ENCODE data around the gene ATP6AP2.
"Not testable (repeated sequence)": the region's sequence is repeated elsewhere in the genome, so short reads cannot be mapped to it uniquely, and the experiment has no call there.

The ATP6AP2 gene

GRCh38 chrX:40580537-40581335 lies at the start of gene ATP6AP2:
ATP6AP2 (plus strand) TSS chrX:40580970; CDS start chrX:40581066, 96 bp downstream.
- peak; percentile 94 for DNase-seq

- DNase-seq, result no peak
Measured at GRCh38 chrX:40531056-40531826, 49.5 kb upstream of the ATP6AP2 start.

GRCh38 chrX:40537310-40537709 lies 43.5 kb upstream of the ATP6AP2 start:
- DNase-seq, result no peak

GRCh38 chrX:40538406-40538805 lies 42.4 kb upstream of the ATP6AP2 start:
- DNase-seq, result no peak

- peak; percentile 16 for DNase-seq
Measured at GRCh38 chrX:40539214-40540142, 41.3 kb upstream of the ATP6AP2 start.

DNA sequence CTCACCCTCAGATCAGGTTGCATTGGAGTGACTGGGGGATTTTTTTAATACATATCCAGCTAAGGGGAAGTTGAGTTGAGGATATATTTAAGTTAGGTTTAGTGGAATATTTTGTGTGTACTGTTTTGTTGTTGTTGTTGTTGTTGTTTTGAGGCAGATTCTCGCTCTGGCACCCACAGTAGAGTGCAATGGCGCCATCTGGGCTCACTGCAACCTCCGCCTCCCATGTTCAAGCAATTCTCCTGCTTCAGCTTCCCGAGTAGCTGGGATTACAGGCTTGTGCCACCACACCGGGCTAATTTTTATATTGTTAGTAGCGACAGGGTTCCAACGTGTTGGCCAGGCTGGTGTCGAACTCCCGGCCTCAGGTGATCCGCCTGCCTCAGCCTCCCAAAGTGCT lies 38.6 kb upstream of the ATP6AP2 start:
- no peak for DNase-seq

GRCh38 chrX:40542972-40543371 lies 37.8 kb upstream of the ATP6AP2 start:
- DNase-seq, result no peak

GRCh38 chrX:40543661-40544328 lies 37.0 kb upstream of the ATP6AP2 start:
- DNase-seq, result peak; percentile 76

DNA sequence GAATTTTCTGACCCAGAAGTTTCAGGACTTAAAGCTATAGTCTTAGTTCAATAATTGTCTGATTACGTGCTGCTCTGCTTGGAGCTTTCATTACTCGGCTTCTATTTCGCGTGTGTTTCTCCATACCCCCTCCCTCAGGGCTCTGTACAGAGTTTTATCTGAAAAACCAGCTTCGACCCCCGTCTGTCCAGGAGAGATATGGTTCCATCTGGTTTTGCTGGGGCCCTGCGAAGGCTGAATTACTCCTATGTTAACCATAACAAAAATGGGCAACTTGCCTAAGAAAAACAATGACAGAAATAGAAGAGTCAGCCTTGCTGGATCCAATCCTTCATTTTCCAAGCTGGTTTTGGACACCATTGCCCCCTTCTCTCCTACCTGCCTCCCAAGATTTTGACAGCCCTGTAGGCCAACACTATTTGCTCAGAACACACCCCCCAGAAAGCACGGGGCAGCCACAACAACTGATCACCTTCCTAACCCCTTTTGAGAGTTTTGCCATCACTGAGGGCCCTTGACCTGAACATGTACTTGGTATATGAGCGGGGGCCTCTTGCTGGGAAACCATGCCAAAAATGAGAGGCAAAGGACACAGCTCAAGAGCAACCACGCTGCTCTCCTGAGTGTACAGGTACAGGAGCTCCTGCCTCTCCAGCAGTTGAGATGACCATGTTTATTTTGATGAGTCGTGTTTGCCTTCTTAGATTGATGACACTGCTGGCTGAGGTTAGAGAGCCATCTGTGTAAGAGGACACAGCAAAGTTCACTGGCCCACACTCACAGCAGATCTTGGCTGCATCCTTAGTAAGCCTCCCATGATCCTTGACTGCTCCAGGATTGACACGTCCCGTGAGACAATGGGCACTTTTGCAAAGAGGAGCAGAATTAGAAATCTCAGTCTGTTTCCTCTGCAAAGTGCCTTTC lies 36.2 kb upstream of the ATP6AP2 start:
- DNase-seq, result peak; percentile 8

- DNase-seq, result no peak
Measured at GRCh38 chrX:40546870-40547269, 33.9 kb upstream of the ATP6AP2 start.

- DNase-seq, result no peak
Measured at GRCh38 chrX:40550066-40550465, 30.7 kb upstream of the ATP6AP2 start.

GRCh38 chrX:40552768-40553167 lies 28.0 kb upstream of the ATP6AP2 start:
- no peak for DNase-seq

DNA sequence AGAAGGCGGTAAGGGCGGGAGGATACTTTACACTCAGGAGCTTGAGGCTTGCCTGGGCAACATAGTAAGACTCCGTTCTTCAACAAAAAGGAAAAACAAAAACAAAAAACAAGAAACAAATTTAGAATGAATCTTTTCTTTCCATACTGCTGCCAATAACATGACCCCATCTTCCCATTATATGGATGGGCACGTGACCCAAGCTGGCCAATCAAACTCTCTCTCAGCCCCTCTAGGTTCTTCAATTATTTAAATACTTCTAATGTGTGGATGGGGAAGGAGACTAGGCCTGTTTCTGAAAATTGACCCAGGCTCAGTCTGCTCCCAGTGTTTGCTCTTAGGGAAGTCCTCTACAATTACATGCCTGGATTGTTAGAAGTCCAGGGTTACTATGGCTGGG lies 22.2 kb upstream of the ATP6AP2 start:
- no peak for DNase-seq

GRCh38 chrX:40563784-40564183 lies 17.0 kb upstream of the ATP6AP2 start:
- DNase-seq, result no peak

GRCh38 chrX:40564447-40564846 lies 16.3 kb upstream of the ATP6AP2 start:
- DNase-seq, result no peak

- DNase-seq, result no peak
Measured at GRCh38 chrX:40570346-40571093, 10.2 kb upstream of the ATP6AP2 start.

- not testable (repeated sequence) for DNase-seq
Measured at GRCh38 chrX:40571164-40571563, 9.6 kb upstream of the ATP6AP2 start.

DNA sequence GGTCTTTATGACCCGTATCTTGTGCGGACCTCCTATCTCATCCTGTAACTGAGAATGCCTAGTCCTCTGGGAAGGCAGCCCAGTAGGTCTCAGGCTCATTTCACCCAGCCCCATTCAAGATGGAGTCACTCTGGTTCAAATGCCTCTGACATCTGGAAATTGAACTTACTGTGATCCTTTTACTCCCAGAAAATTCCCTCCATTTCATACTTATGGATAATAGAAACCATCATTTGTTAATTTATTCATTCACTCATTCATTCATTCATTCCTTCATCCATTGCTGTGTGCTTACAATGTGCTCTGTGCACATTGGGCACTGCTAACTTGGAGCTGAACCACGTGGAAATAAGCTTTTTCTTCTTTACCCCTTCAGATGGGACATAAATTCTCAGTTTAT lies 9.2 kb upstream of the ATP6AP2 start:
- no peak for DNase-seq

DNA sequence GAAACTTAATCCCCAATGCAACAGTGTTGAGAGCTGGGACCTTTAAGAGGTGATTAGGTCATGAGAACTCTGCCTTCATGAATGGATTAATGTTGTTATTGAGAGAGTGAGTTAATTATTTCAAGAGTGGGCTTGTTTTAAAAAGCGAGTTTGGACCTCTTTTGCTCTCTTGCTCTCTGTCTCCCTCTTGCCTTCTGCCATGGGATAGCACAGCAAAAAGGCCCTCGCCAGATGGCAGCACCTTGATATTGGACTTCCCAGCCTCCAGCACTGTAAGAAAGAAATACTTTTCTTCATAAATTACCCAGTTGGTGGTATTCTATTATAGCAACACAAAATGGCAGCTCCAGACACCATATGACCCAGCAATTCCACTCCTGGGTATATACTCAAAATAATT lies 7.0 kb upstream of the ATP6AP2 start:
- no peak for DNase-seq

GRCh38 chrX:40575411-40575810 lies 5.4 kb upstream of the ATP6AP2 start:
- DNase-seq, result not testable (repeated sequence)

- no peak for DNase-seq
Measured at GRCh38 chrX:40576291-40576690, 4.5 kb upstream of the ATP6AP2 start.

Measured in retina (tissue), 1 donor.